Stimulated activated naive B cell treated with anti-CD40 and anti-IgM and Interleukin-4, amounts not matched to agents 10 μg/mL and 1 μg/mL and 100 μg/mL, for 72 hours (primary cell): Measurements from ENCODE around the gene UVSSA.

Experiments
- ATAC-seq, 2 donors: fragments of 150-1000 bp; cut with Tn5 transposase; replicated peaks; 2 replicates each; pipeline ENCODE4 v1.10.0; 2021; ENCODE audit warnings: moderate library complexity in 1 of 2
- DNase-seq: peaks from one replicate; pipeline ENCODE4 v3.0.0; 2021
- H3K27ac Mint-ChIP-seq: one replicate; pipeline ENCODE4 v1.8.0; 2022; ENCODE audit warnings: mild to moderate bottlenecking, mixed read lengths
- H3K27me3 Mint-ChIP-seq, 2 donors: one replicate each; pipeline ENCODE4 v1.8.0; 2022; ENCODE audit warnings: mixed read lengths in 2 of 2
- H3K36me3 Mint-ChIP-seq, 2 donors: one replicate each; pipeline ENCODE4 v1.8.0; 2022; ENCODE audit warnings: mixed read lengths in 2 of 2, mild to moderate bottlenecking in 1 of 2
- H3K4me1 Mint-ChIP-seq, 2 donors: one replicate each; pipeline ENCODE4 v1.8.0; 2022; ENCODE audit warnings: mixed read lengths in 2 of 2, mild to moderate bottlenecking in 1 of 2
- H3K4me3 Mint-ChIP-seq, 2 donors: one replicate each; pipeline ENCODE4 v1.8.0; 2022; ENCODE audit warnings: mild to moderate bottlenecking in 2 of 2, mixed read lengths in 2 of 2, moderate library complexity in 1 of 2
- H3K9me3 Mint-ChIP-seq, 2 donors: one replicate each; pipeline ENCODE4 v1.8.0; 2022; ENCODE audit warnings: mixed read lengths in 2 of 2, mild to moderate bottlenecking in 1 of 2

The UVSSA gene

GRCh38 chr4:1357356-1358248 is 10.6 kb downstream of the UVSSA start:
- H3K27me3 Mint-ChIP-seq: no peaks in the 10 kb centered on the region
- H3K4me1 Mint-ChIP-seq: peaks cover 0 to 4% of the 10 kb centered on the region in 2 donors
- peaks cover 20 to 24% of the 10 kb centered on the region in 2 donors for H3K36me3 Mint-ChIP-seq
- ATAC-seq (no peak), DNase-seq (no peak)
- H3K27ac Mint-ChIP-seq: peak overlapping the region; percentile 17
- no peaks in the 10 kb centered on the region for H3K9me3 Mint-ChIP-seq
- H3K4me3 Mint-ChIP-seq: no peak overlapping the region

GRCh38 chr4:1358421-1359143 is 11.6 kb downstream of the UVSSA start:
- Mint-ChIP-seq H3K9me3 (no peaks in the 10 kb centered on the region), H3K4me1 (peaks cover 0 to 4% of the 10 kb centered on the region in 2 donors), H3K4me3 (no peak overlapping the region), H3K36me3 (peaks cover 17 to 27% of the 10 kb centered on the region in 2 donors), H3K27ac (no peak overlapping the region), H3K27me3 (no peaks in the 10 kb centered on the region)
- ATAC-seq: no peak
- no peak for DNase-seq

- no peak for DNase-seq
- peaks cover 0 to 4% of the 10 kb centered on the region in 2 donors for H3K4me1 Mint-ChIP-seq
- no peaks in the 10 kb centered on the region for H3K9me3 Mint-ChIP-seq
- H3K27me3 Mint-ChIP-seq: no peaks in the 10 kb centered on the region
- ATAC-seq: no peak
- H3K27ac Mint-ChIP-seq: no peak overlapping the region
- H3K36me3 Mint-ChIP-seq: peaks cover 15 to 24% of the 10 kb centered on the region in 2 donors
- no peak overlapping the region for H3K4me3 Mint-ChIP-seq
Observed at GRCh38 chr4:1359144-1359501, 12.1 kb downstream of the UVSSA start.

- Mint-ChIP-seq H3K9me3 (no peaks in the 10 kb centered on the region), H3K27me3 (no peaks in the 10 kb centered on the region), H3K4me3 (no peak overlapping the region), H3K27ac (no peak overlapping the region), H3K36me3 (peaks cover 15 to 19% of the 10 kb centered on the region in 2 donors), H3K4me1 (peaks cover 0 to 4% of the 10 kb centered on the region in 2 donors)
- no peak for DNase-seq
- no peak for ATAC-seq
Observed at GRCh38 chr4:1359976-1360375, 13.0 kb downstream of the UVSSA start.

GRCh38 chr4:1360423-1361283 is 13.6 kb downstream of the UVSSA start:
- ATAC-seq (no peak), DNase-seq (no peak)

GRCh38 chr4:1361431-1361830 is 14.4 kb downstream of the UVSSA start:
- no peak for DNase-seq
- H3K27me3 Mint-ChIP-seq: no peaks in the 10 kb centered on the region
- ATAC-seq: no peak
- peaks cover 5 to 9% of the 10 kb centered on the region in 2 donors for H3K4me1 Mint-ChIP-seq
- H3K36me3 Mint-ChIP-seq: peaks cover 13 to 16% of the 10 kb centered on the region in 2 donors
- H3K9me3 Mint-ChIP-seq: no peaks in the 10 kb centered on the region
- H3K4me3 Mint-ChIP-seq: no peak overlapping the region
- no peak overlapping the region for H3K27ac Mint-ChIP-seq

More at GRCh38 chr4:1360423-1361283, 13.6 kb downstream of the UVSSA start:
- no peaks in the 10 kb centered on the region for H3K27me3 Mint-ChIP-seq
- peaks cover 12 to 14% of the 10 kb centered on the region in 2 donors for H3K36me3 Mint-ChIP-seq
- H3K9me3 Mint-ChIP-seq: no peaks in the 10 kb centered on the region
- H3K4me1 Mint-ChIP-seq: peaks cover 3 to 4% of the 10 kb centered on the region in 2 donors
- no peak overlapping the region for H3K4me3 Mint-ChIP-seq
- H3K27ac Mint-ChIP-seq: no peak overlapping the region

- Mint-ChIP-seq H3K4me3 (no peak overlapping the region), H3K4me1 (peaks cover 5 to 9% of the 10 kb centered on the region in 2 donors), H3K27ac (no peak overlapping the region), H3K36me3 (peaks cover 13 to 15% of the 10 kb centered on the region in 2 donors), H3K27me3 (no peaks in the 10 kb centered on the region), H3K9me3 (no peaks in the 10 kb centered on the region)
- DNase-seq (no peak), ATAC-seq (no peak)
Observed at GRCh38 chr4:1362046-1362445, 15.0 kb downstream of the UVSSA start.

- ATAC-seq (no peak), DNase-seq (no peak)
- Mint-ChIP-seq H3K9me3 (no peaks in the 10 kb centered on the region), H3K4me3 (no peak overlapping the region), H3K27ac (no peak overlapping the region), H3K4me1 (peaks cover 5 to 9% of the 10 kb centered on the region in 2 donors), H3K36me3 (peaks cover 15 to 16% of the 10 kb centered on the region in 2 donors), H3K27me3 (no peaks in the 10 kb centered on the region)
Observed at GRCh38 chr4:1362521-1362920, 15.5 kb downstream of the UVSSA start.

GRCh38 chr4:1363513-1363912 is 16.5 kb downstream of the UVSSA start:
- peaks cover 15 to 17% of the 10 kb centered on the region in 2 donors for H3K36me3 Mint-ChIP-seq
- ATAC-seq: no peak
- no peaks in the 10 kb centered on the region for H3K9me3 Mint-ChIP-seq
- H3K4me3 Mint-ChIP-seq: no peak overlapping the region
- no peaks in the 10 kb centered on the region for H3K27me3 Mint-ChIP-seq
- DNase-seq: no peak
- no peak overlapping the region for H3K27ac Mint-ChIP-seq
- peaks cover 3 to 9% of the 10 kb centered on the region in 2 donors for H3K4me1 Mint-ChIP-seq

GRCh38 chr4:1364217-1364616 is 17.2 kb downstream of the UVSSA start:
- H3K4me1 Mint-ChIP-seq: peaks cover 3 to 9% of the 10 kb centered on the region in 2 donors
- no peak overlapping the region for H3K4me3 Mint-ChIP-seq
- H3K9me3 Mint-ChIP-seq: no peaks in the 10 kb centered on the region
- no peak overlapping the region for H3K27ac Mint-ChIP-seq
- peaks cover 13 to 15% of the 10 kb centered on the region in 2 donors for H3K36me3 Mint-ChIP-seq
- ATAC-seq: no peak
- no peaks in the 10 kb centered on the region for H3K27me3 Mint-ChIP-seq
- DNase-seq: no peak

- no peak for DNase-seq
- no peak overlapping the region for H3K27ac Mint-ChIP-seq
- no peaks in the 10 kb centered on the region for H3K27me3 Mint-ChIP-seq
- H3K4me1 Mint-ChIP-seq: peaks cover 3 to 9% of the 10 kb centered on the region in 2 donors
- H3K9me3 Mint-ChIP-seq: no peaks in the 10 kb centered on the region
- no peak for ATAC-seq
- peaks cover 13 to 19% of the 10 kb centered on the region in 2 donors for H3K36me3 Mint-ChIP-seq
- H3K4me3 Mint-ChIP-seq: no peak overlapping the region
Observed at GRCh38 chr4:1364748-1365147, 17.7 kb downstream of the UVSSA start.

GRCh38 chr4:1365271-1366178 is 18.5 kb downstream of the UVSSA start:
- peaks cover 13 to 24% of the 10 kb centered on the region in 2 donors for H3K36me3 Mint-ChIP-seq
- DNase-seq (no peak), ATAC-seq (no peak)
- no peak overlapping the region for H3K4me3 Mint-ChIP-seq
- H3K9me3 Mint-ChIP-seq: no peaks in the 10 kb centered on the region
- H3K27me3 Mint-ChIP-seq: no peaks in the 10 kb centered on the region
- H3K27ac Mint-ChIP-seq: no peak overlapping the region
- peaks cover 3 to 9% of the 10 kb centered on the region in 2 donors for H3K4me1 Mint-ChIP-seq
